GM18507 (cell line): ENCODE data around the gene SLC6A9.
A peak's percentile ranks its signal among the peaks of the same experiment; 100 is the strongest.

Experiments
- DNase-seq: peaks from one replicate; pipeline ENCODE4 v3.0.0; 2011; ENCODE audit warnings: low read depth; ENCODE audit not compliant: insufficient read length; ENCODE audit errors: extremely low spot score
- FAIRE-seq: peaks from 2 replicates; lab custom pipeline; 2011; peaks lifted over from hg19 to GRCh38; lab: Jason Lieb, UNC

SLC6A9 gene

GRCh38 chr1:44050261-44050660 is 19.0 kb upstream of the SLC6A9 start:
- DNase-seq (no peak), FAIRE-seq (no peak)

GRCh38 chr1:44049839-44050238 is 18.6 kb upstream of the SLC6A9 start:
- FAIRE-seq = no peak
- DNase-seq = no peak

GRCh38 chr1:44048532-44049215 is 17.4 kb upstream of the SLC6A9 start:
- no peak for DNase-seq
- no peak for FAIRE-seq

GRCh38 chr1:44047131-44047530 is 15.9 kb upstream of the SLC6A9 start:
- DNase-seq = no peak
- no peak for FAIRE-seq

- FAIRE-seq (no peak), DNase-seq (no peak)
Observed at GRCh38 chr1:44045064-44045463, 13.8 kb upstream of the SLC6A9 start.

GRCh38 chr1:44044071-44044801 is 13.0 kb upstream of the SLC6A9 start:
- DNase-seq = no peak
- FAIRE-seq = no peak

GRCh38 chr1:44043176-44044070 is 12.2 kb upstream of the SLC6A9 start:
- DNase-seq (no peak), FAIRE-seq (no peak)

- DNase-seq = no peak
- no peak for FAIRE-seq
Observed at GRCh38 chr1:44040846-44041245, 9.6 kb upstream of the SLC6A9 start.

- DNase-seq (no peak), FAIRE-seq (no peak)
Observed at GRCh38 chr1:44040418-44040817, 9.2 kb upstream of the SLC6A9 start.

GRCh38 chr1:44038876-44039657 is 7.8 kb upstream of the SLC6A9 start:
- DNase-seq (no peak), FAIRE-seq (no peak)

GRCh38 chr1:44037154-44037553 is 5.9 kb upstream of the SLC6A9 start:
- FAIRE-seq = no peak

GRCh38 chr1:44036409-44037139 is 5.3 kb upstream of the SLC6A9 start:
- DNase-seq (peak; percentile 37), FAIRE-seq (peak; percentile 82)

More at GRCh38 chr1:44037154-44037553, 5.9 kb upstream of the SLC6A9 start:
- no peak for DNase-seq

GRCh38 chr1:44035726-44036408 is 4.6 kb upstream of the SLC6A9 start:
- FAIRE-seq = no peak
- DNase-seq = no peak

GRCh38 chr1:44034976-44035716 is 3.9 kb upstream of the SLC6A9 start:
- FAIRE-seq = no peak
- DNase-seq = no peak

GRCh38 chr1:44034423-44034822 is 3.2 kb upstream of the SLC6A9 start:
- no peak for DNase-seq
- FAIRE-seq = no peak

- no peak for DNase-seq
Observed at GRCh38 chr1:44033756-44034155, 2.5 kb upstream of the SLC6A9 start.

GRCh38 chr1:44033041-44033575 is 1.8 kb upstream of the SLC6A9 start:
- DNase-seq (no peak), FAIRE-seq (no peak)

More at GRCh38 chr1:44033756-44034155, 2.5 kb upstream of the SLC6A9 start:
- no peak for FAIRE-seq
